Activated T-cell treated with anti-CD3 and anti-CD28 coated beads, Interleukin-2, amount 50 U/mL, for 72 hours (primary cell): ENCODE measurements around the gene PDZK1IP1. TPM values are rescaled to one million over a fixed set of nuclear protein-coding genes. Genes with fewer than 3 reads are reported as not detected.

ENCODE experiments used
- ATAC-seq, 2 donors: fragments of 150-1000 bp; cut with Tn5 transposase; replicated peaks in 1 of 2; 2 replicates each; pipeline ENCODE4 v1.10.0; 2021; ENCODE audit warnings: moderate library complexity in 2 of 2, mild to moderate bottlenecking in 1 of 2
- DNase-seq, 2 donors: peaks; one replicate each; pipeline ENCODE4 v3.0.0; 2021 to 2022; ENCODE audit warnings: mixed read lengths in 1 of 2
- H3K27ac Mint-ChIP-seq: one replicate; pipeline ENCODE4 v1.8.0; 2022; ENCODE audit warnings: mild to moderate bottlenecking, moderate library complexity, mixed read lengths
- H3K27me3 Mint-ChIP-seq: one replicate; pipeline ENCODE4 v1.8.0; 2022; ENCODE audit warnings: low read depth, mixed read lengths
- H3K36me3 Mint-ChIP-seq, 2 donors: one replicate each; pipeline ENCODE4 v1.8.0; 2022; ENCODE audit warnings: mixed read lengths in 2 of 2, mild to moderate bottlenecking in 1 of 2; ENCODE audit not compliant: insufficient read depth in 2 of 2
- H3K4me1 Mint-ChIP-seq: one replicate; pipeline ENCODE4 v1.8.0; 2022; ENCODE audit warnings: low read depth, mixed read lengths
- H3K4me3 Mint-ChIP-seq, 2 donors: one replicate each; pipeline ENCODE4 v1.8.0; 2022; ENCODE audit warnings: mild to moderate bottlenecking in 2 of 2, mixed read lengths in 2 of 2, moderate library complexity in 2 of 2
- H3K9me3 Mint-ChIP-seq, 2 donors: one replicate each; pipeline ENCODE4 v1.8.0; 2022; ENCODE audit warnings: mixed read lengths in 2 of 2
- total RNA-seq, 2 donors: library from RNA; stranded (reverse); gene quantifications; one replicate each; pipeline ENCODE4 v1.2.3, GENCODE V29; 2022

The PDZK1IP1 gene
- not detected for total RNA-seq

DNA sequence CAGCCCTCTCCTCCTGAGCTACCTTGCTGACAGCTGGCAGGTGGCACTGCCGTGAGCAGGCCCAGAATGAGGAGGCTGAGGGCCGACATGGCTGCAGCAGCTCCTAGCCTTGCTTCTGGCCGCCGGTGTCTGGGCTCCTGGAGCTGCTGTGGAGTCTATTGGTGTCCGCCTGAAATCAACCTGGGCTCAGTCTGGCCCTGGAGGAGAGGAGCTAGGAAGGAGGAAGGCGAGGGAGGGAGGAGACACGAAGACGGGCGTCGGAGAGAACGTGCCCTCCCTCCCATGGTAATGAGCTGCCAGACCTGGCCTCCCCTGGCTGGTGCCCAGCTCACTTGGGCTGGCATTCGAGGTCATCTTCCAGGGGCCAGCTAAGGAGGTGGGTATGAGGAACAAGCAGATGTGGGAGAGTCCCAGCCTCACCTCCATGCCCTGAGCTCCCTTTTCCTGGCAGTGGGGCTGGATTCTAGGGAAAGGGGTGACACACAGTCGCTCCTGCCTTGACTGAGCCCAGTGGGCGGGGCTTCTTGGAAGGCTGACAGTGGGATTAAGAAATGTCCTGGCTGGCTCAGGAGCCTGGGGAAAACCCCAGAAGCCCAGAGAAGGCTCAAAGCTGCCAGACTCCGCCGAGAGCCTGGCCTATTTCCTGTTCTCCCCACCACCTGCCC lies at the start of gene PDZK1IP1:
Gene PDZK1IP1, minus strand, starts transcription at position 193 of the 665 bp plus-strand sequence. Its CDS starts 104 bp downstream, at position 89.
- no peak for DNase-seq
- no peak within 1 kb of the TSS for H3K4me3 Mint-ChIP-seq
- peaks cover 7% of the 10 kb centered on the region for H3K27me3 Mint-ChIP-seq
- ATAC-seq = no peak
- no peak within 1 kb of the TSS for H3K27ac Mint-ChIP-seq
- H3K36me3 Mint-ChIP-seq = no peaks in the 10 kb centered on the region
- no peaks in the 10 kb centered on the region for H3K4me1 Mint-ChIP-seq
- no peaks in the 10 kb centered on the region for H3K9me3 Mint-ChIP-seq

DNA sequence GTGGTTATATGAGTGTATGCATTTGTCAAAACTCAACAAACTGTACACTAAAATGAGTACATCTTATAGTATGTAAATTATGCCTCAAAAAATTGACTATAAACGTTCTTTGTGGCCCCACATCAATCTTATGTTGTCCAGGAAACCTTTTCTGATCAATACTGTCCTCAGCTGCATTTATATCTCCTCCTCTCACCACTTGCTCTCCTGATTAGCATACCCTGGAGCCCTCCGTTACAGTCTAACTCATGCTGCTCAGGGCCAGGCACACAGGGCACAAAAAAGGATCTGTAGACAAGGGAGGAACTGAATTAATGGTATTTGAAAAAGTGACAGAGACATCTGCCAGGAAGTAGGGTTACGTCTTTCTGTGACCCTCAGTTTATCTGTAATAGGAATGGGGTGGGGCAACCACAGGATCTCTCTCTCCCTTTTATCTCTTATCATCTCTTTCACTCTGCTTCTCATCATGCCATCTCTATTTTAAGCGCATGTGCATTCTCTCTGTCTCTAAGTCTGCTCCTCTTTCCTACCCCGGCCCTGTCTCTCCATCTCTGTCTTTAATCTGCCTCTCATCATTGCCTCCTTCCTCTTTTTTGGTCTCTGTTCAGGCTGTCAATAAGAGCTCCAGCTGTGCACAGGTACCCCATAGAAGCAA lies 49.2 kb upstream of the PDZK1IP1 start:
- H3K4me3 Mint-ChIP-seq = peak overlapping the region in 1 of 2 donors; percentile 8

GRCh38 chr1:47235806-47236205 lies 46.0 kb upstream of the PDZK1IP1 start:
- no peak for ATAC-seq
- H3K27ac Mint-ChIP-seq = no peak overlapping the region
- H3K9me3 Mint-ChIP-seq = no peaks in the 10 kb centered on the region
- peaks cover 2 to 5% of the 10 kb centered on the region in 2 donors for H3K36me3 Mint-ChIP-seq
- peaks cover 64% of the 10 kb centered on the region for H3K27me3 Mint-ChIP-seq
- H3K4me3 Mint-ChIP-seq = no peak overlapping the region
- H3K4me1 Mint-ChIP-seq = peaks cover 31% of the 10 kb centered on the region
- DNase-seq = no peak

More for the DNA sequence above, 49.2 kb upstream of the PDZK1IP1 start:
- ATAC-seq = peak; percentile 59 to 74
- Mint-ChIP-seq H3K36me3 (no peaks in the 10 kb centered on the region), H3K9me3 (no peaks in the 10 kb centered on the region), H3K27me3 (peaks cover 57% of the 10 kb centered on the region), H3K27ac (no peak overlapping the region), H3K4me1 (peaks cover 7% of the 10 kb centered on the region)
- DNase-seq = no peak

DNA sequence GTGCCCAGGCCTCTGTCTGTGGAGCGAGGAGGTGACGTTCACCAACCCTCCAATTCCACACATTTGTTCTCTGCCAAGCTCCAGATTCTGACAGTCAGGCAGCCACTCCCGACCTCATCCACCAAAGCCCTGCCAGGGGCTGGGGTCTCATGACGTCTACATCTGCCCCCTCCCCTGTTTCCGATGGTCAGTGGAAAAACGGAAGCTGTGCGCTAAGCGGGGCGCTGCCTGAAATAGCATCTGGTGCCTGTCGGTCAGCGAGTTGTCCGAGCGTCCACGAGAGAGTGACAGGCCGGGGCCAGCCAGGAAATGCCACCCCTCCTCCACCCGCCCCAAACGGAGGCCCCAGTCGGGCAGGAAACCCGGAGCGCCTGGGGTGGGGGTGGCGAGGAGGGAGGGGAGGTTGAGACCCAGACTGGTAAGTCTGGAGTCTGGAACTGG lies 45.4 kb upstream of the PDZK1IP1 start:
- peaks cover 34% of the 10 kb centered on the region for H3K4me1 Mint-ChIP-seq
- H3K9me3 Mint-ChIP-seq = no peaks in the 10 kb centered on the region
- no peak for ATAC-seq
- H3K27ac Mint-ChIP-seq = no peak overlapping the region
- peaks cover 69% of the 10 kb centered on the region for H3K27me3 Mint-ChIP-seq
- no peak for DNase-seq
- no peak overlapping the region for H3K4me3 Mint-ChIP-seq
- H3K36me3 Mint-ChIP-seq = peaks cover 2 to 5% of the 10 kb centered on the region in 2 donors

DNA sequence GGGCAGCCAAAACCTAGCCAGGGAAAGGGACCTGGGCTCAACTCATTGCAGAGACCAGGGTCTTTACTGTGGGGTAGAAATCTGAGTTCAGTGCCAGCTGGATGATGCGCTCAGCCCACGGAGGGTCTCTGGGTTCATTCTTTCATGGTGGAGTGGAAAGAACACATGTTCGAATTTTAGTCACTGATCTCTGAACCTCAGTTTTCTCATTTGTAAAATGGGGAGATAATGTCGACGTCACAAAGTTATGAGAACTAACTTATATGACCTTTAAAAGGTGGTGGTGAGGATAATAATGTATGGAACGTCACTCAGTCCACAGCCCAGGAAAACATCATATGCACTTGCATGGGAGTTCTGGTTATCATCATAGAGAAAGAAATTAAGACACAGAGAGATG lies 43.4 kb upstream of the PDZK1IP1 start:
- peaks cover 87% of the 10 kb centered on the region for H3K27me3 Mint-ChIP-seq
- H3K9me3 Mint-ChIP-seq = no peaks in the 10 kb centered on the region
- DNase-seq (no peak), ATAC-seq (no peak)
- H3K27ac Mint-ChIP-seq = no peak overlapping the region
- H3K36me3 Mint-ChIP-seq = peaks cover 2 to 5% of the 10 kb centered on the region in 2 donors
- H3K4me1 Mint-ChIP-seq = peaks cover 34% of the 10 kb centered on the region
- H3K4me3 Mint-ChIP-seq = peak overlapping the region in 1 of 2 donors; percentile 45

DNA sequence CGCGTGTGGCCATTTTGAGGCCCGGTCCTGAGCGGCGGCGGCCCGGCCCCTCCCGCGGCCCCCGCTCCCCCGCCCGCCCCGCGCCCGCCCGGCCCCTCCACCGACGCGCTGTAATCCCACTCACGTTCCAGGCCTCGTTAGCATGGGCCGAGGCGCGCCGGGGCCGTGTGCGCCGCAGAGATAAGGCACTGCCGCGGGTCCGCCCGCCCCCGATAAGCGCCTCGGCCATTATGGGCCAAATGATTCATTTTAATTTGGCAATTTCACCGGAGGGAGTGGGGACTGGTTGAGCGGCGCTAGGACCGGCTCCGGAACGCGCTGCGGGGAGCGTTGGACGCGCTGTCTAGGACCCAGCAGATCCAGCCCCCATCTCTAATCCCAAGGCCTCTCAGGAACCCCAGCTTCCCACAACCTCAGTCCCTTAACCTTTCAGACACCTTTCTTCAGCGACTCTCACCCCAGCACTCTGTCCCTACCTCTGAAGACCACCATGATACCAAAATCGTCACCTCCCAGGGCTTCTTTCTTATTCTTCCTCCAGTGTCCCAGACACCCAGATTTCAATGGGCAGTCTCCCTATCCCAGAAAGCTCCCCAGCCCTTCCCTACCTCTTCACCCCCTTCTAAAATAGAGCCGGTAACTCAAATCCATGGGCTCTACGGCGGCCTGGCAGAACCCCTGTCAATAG lies 42.5 kb upstream of the PDZK1IP1 start, which contains the start of gene TAL1:
Gene TAL1, minus strand, starts transcription at position 39 of the 688 bp plus-strand sequence. CDS start 6,337 bp downstream, outside the sequence.
- peaks cover 2 to 5% of the 10 kb centered on the region in 2 donors for H3K36me3 Mint-ChIP-seq
- DNase-seq (peak in 1 of 2 donors; percentile 18), ATAC-seq (peak; percentile 41 to 43)
- H3K4me3 Mint-ChIP-seq = peak within 1 kb of the TSS; percentile 82 to 87
- H3K27ac Mint-ChIP-seq = peak within 1 kb of the TSS; percentile 61
- peaks cover 34% of the 10 kb centered on the region for H3K4me1 Mint-ChIP-seq
- no peaks in the 10 kb centered on the region for H3K9me3 Mint-ChIP-seq
- peaks cover 87% of the 10 kb centered on the region for H3K27me3 Mint-ChIP-seq

DNA sequence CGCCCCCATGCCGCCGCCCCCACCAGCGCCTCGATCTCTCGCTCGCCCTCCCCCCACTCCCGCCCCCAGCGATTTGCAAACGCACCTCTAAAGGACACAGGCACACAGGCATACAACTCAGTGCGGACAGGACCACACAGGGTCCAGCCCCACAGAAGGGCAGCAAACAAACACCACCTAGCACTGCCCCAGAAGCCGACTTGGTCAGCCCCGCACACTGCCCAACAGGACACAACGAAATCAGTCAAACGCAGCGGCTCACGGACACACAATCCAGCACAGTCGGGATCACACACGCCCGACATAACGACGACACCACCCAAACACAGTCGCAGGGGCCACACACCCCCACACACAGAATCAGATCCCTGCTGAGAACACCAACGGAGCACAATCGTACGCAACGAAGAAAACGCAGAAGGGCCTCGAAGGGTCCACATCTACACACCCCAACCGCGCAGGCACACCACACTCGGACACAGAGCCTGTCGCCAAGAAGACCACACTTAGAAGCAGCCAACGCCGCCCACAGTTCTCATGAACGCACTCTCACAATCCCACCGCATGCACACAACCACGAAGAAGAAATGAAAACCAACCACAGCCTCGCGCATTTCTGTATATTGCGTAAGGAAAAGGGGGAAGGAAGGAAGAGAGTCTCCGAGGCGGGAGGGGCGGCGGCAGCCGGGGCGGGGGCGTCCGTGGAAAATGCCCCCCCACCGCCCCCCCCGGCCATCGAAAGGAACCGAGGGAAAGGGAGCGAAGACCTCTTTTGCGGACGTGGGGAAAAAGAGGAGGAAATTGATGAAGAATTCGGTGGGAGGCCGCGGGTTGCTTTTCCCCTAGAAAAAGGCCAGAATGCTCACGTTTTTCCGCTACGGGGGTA lies 41.7 kb upstream of the PDZK1IP1 start:
- H3K27ac Mint-ChIP-seq = peak overlapping the region; percentile 61
- H3K4me3 Mint-ChIP-seq = peak overlapping the region; percentile 82 to 87
- no peaks in the 10 kb centered on the region for H3K9me3 Mint-ChIP-seq
- peak; percentile 59 to 66 for ATAC-seq
- H3K4me1 Mint-ChIP-seq = peaks cover 34% of the 10 kb centered on the region
- peaks cover 92% of the 10 kb centered on the region for H3K27me3 Mint-ChIP-seq
- peaks cover 2 to 5% of the 10 kb centered on the region in 2 donors for H3K36me3 Mint-ChIP-seq
- peak; percentile 53 to 60 for DNase-seq

GRCh38 chr1:47230692-47231300 lies 41.0 kb upstream of the PDZK1IP1 start:
- peaks cover 34% of the 10 kb centered on the region for H3K4me1 Mint-ChIP-seq
- peaks cover 92% of the 10 kb centered on the region for H3K27me3 Mint-ChIP-seq
- H3K27ac Mint-ChIP-seq = no peak overlapping the region
- H3K9me3 Mint-ChIP-seq = no peaks in the 10 kb centered on the region
- ATAC-seq (peak; percentile 49 to 50), DNase-seq (peak; percentile 28 to 35)
- H3K4me3 Mint-ChIP-seq = peak overlapping the region; percentile 82 to 87
- H3K36me3 Mint-ChIP-seq = peaks cover 2 to 5% of the 10 kb centered on the region in 2 donors

DNA sequence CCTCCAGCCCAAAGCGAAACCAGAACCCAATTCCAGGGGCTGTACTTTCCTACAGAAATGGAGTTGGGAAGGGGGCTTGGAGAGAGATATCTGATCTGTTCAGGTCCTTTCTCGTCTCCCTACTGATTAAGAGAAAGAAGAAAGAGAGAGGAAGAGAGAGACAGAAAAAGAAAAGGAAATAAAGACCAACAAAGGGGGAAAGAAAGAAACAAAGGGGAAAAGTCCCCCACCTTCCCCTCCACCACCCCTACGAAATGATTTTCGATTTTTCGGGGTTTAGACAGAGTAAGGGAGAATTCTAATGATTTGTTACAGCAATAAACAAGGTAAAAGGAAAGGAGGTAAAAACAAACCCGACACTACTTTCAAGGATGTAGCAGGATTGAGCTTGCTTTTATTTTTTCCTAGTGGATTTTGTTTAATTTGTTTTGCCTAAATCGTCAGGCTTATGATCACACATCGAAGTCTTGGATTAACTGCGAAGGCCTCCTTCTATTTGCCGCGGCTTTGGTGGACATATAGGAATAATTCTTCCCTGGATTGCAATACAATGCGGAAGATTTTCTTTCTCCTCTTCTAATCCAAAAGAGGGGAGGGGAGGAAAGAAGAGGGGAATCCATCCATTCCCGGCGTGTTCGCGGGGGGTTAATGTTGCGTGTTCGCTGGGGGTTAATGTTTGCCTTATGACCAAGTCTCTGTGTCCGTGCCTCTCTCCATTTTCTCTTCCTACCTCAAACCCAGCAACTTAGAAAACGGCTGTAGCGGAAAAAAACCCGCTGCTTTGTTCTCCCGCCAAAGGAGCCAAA lies 40.3 kb upstream of the PDZK1IP1 start:
- Mint-ChIP-seq H3K27me3 (peaks cover 92% of the 10 kb centered on the region), H3K36me3 (peaks cover 2 to 5% of the 10 kb centered on the region in 2 donors), H3K4me3 (peak overlapping the region; percentile 82 to 87), H3K27ac (no peak overlapping the region), H3K4me1 (peaks cover 34% of the 10 kb centered on the region), H3K9me3 (no peaks in the 10 kb centered on the region)
- ATAC-seq (no peak), DNase-seq (no peak)

GRCh38 chr1:47229031-47229885 lies 39.4 kb upstream of the PDZK1IP1 start:
- peaks cover 2 to 5% of the 10 kb centered on the region in 2 donors for H3K36me3 Mint-ChIP-seq
- DNase-seq = no peak
- peak overlapping the region; percentile 82 to 87 for H3K4me3 Mint-ChIP-seq
- no peak overlapping the region for H3K27ac Mint-ChIP-seq
- H3K9me3 Mint-ChIP-seq = no peaks in the 10 kb centered on the region
- no peak for ATAC-seq
- peaks cover 84% of the 10 kb centered on the region for H3K27me3 Mint-ChIP-seq
- H3K4me1 Mint-ChIP-seq = peaks cover 34% of the 10 kb centered on the region

DNA sequence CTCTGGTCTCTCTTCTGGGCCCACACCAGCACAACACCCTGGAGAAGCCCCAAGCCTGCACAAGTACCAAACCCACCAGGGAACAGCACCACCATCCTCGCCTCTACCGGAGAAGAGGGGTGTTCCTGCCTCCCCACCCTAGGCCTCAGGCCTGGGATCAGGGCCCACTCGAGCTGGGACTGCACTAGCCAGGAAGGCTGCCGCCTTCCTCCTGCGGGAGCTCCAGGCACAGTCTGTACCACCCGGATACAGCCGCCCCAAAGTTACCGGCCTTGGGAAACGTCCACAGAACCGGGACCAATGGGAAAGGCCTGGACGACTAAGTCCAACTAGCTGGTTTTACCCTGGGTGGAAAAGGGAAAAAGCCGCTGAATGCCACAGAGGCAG lies 38.8 kb upstream of the PDZK1IP1 start:
- H3K9me3 Mint-ChIP-seq = no peaks in the 10 kb centered on the region
- peaks cover 34% of the 10 kb centered on the region for H3K4me1 Mint-ChIP-seq
- H3K27ac Mint-ChIP-seq = no peak overlapping the region

More for the DNA sequence above, 38.8 kb upstream of the PDZK1IP1 start:
- DNase-seq = no peak
- no peak for ATAC-seq
- peaks cover 2 to 5% of the 10 kb centered on the region in 2 donors for H3K36me3 Mint-ChIP-seq
- H3K27me3 Mint-ChIP-seq = peaks cover 77% of the 10 kb centered on the region
- no peak overlapping the region for H3K4me3 Mint-ChIP-seq
